ENCODE data around the gene ARHGAP4.

Gene ARHGAP4

GRCh38 chrX:153971450-153972367, 45.6 kb upstream of the ARHGAP4 start, which contains the start of gene HCFC1:
Gene HCFC1 (minus strand): TSS chrX:153971818. CDS start chrX:153970840, 978 bp downstream.
- no peak for TF ChIP-seq CTCF (IDR thresholded peaks at IDR 0.05; ENCODE audit: low read depth, low read length)
- peak; percentile 77 for DNase-seq (ENCODE audit: extremely low read depth, low read depth)

GRCh38 chrX:153971124-153971449, 45.0 kb upstream of the ARHGAP4 start:
- TF ChIP-seq CTCF (IDR thresholded peaks at IDR 0.05; ENCODE audit: low read depth, low read length) = no peak
- peak; percentile 77 for DNase-seq (ENCODE audit: extremely low read depth, low read depth)

DNA sequence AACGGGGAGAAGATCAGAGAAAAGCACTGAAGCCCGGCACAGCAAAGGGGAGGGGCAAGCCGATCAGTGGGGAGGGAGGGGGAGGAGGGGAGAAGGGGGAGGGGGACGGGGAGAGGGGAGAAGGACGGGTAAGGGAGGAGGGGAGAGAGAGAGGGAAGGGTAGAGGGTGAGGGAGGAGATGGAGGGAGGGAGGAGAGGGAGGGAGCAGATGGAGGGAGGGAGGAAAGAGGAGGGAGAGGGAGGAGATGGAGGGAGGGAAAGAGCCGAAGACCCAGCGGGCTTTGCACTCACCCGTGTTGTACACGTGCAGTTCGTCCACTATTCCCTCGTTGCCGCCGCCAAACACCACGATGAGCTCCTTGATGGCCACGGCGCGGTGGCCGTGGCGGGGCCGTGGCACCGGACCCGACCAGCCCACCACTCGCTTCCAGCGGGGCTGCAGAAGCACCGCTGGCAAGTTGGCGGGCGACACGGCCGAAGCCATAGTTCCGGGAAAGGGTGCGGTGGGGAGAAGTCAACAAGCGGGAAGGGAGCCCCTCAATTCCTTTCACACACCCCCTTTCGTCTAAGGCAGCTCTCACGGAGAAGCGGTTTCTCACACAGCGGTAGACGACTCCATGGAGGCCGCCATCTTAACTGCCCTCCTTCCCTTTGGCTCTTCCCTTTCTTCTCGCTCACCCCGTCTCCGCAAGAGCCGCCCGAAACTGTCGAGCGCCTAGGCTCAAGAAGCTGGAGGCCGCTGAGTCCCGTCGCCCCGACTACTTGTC, 44.5 kb upstream of the ARHGAP4 start:
- no peak for TF ChIP-seq CTCF (IDR thresholded peaks at IDR 0.05; ENCODE audit: low read depth, low read length)

GRCh38 chrX:153969904-153970356, 43.9 kb upstream of the ARHGAP4 start:
- no peak for TF ChIP-seq CTCF (IDR thresholded peaks at IDR 0.05; ENCODE audit: low read depth, low read length)
- DNase-seq (ENCODE audit: extremely low read depth, low read depth) = no peak

More for the DNA sequence above, 44.5 kb upstream of the ARHGAP4 start:
- DNase-seq (ENCODE audit: extremely low read depth, low read depth) = peak; percentile 63

DNA sequence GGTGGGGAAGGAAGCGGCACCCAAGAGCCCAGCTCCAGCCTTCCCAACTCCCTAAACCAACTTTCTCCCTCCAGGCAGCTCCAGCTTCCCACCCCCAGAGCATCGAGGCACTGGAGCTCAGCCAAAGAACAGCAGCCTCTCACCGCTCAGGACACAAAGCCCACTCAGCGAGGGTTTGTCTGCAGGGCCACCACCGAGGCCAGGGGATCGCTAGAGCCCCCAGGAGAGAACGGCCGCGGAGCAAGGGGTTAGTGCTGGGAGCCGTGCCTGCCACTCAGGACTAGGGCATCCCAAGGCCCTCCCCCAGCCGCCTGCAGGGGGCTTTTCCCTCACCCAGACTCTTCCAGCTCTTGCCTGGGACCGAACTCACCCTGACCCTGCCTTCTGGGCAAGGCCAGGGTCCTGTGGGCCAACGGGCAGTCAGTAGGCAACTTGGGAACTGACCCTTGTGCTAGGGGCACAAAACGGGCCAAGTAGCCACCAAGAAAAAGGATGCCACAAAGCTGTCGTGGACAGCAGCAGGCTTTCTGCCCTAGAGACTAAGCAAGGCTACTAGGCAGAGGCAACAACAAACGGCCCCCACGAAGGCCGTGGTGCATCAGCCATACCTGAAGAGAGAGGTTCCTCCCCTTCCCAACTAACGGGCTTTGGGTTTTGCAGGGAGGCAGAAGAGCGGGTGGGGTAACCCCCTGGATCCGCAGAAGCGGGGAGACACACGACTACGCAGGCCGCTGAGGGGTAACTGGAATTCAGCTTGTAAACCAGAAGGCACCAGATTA, 43.2 kb upstream of the ARHGAP4 start:
- DNase-seq (ENCODE audit: extremely low read depth, low read depth) = no peak
- TF ChIP-seq CTCF (IDR thresholded peaks at IDR 0.05; ENCODE audit: low read depth, low read length) = no peak

- no peak for TF ChIP-seq CTCF (IDR thresholded peaks at IDR 0.05; ENCODE audit: low read depth, low read length)
- DNase-seq (ENCODE audit: extremely low read depth, low read depth) = no peak
Observed at GRCh38 chrX:153968754-153969124, 42.7 kb upstream of the ARHGAP4 start.

Data from AG09319 (cell line).